DND-41 (cell line): Measurements from ENCODE around the gene FGF18.

ENCODE experiments used
- EZH2 ChIP-seq: IDR thresholded peaks from 3 replicates; pipeline ENCODE4 v1.6.1; 2012; ENCODE audit warnings: borderline replicate concordance, low read depth, mild to moderate bottlenecking, moderate library complexity, low read length, inconsistent platforms; ENCODE audit not compliant: severe bottlenecking
- TF ChIP-seq, protein P1 (sequence below): IDR thresholded peaks from 2 replicates; pipeline ENCODE4 v1.5.1; 2012; ENCODE audit warnings: borderline replicate concordance, low read length, moderate library complexity, mild to moderate bottlenecking; ENCODE audit not compliant: poor library complexity, severe bottlenecking; ENCODE audit errors: extremely low read depth

DNA sequence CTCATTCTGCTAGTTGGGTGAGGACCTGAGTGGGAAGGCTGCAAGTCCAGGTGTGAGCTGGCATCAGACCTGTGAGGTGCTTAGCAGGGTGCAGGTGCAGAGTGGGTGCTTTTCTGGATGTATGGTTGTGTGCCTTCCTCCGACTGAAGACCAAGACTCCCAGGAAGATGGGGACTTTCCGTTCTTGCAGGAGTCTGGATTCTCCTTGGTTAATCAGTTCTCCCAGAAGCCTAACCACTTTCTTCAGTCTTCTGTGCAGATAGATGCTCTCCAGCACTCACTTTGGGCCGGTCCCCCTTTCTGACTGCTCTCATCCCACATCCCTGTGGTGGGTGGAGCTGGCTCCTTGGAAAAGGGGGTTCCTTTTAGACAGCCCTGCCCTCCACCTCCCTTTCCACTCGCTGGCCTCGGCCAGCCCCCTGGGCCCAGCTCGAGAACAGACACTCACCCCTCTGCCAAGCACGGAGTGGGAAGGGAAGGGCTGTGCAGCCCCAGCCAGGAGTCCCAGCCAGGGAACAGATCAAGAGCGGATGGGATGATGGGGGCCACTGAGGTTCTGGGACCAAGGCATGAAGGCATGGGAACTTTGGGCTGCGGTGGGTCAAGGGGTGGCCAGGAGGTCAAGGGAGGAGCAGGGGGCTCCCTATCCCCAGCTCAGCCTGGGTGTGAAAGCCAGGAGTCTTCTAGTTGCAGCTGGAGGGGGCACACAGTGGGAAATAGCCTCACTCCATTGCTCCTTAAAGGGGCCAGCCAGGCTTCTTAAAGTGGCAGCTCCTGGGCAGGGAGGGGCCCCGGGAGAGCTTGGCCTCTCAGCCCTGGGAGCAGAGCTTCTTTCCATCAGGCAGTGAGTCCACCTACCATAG, 62.4 kb downstream of the FGF18 start:
- TF ChIP-seq, protein P1, sequence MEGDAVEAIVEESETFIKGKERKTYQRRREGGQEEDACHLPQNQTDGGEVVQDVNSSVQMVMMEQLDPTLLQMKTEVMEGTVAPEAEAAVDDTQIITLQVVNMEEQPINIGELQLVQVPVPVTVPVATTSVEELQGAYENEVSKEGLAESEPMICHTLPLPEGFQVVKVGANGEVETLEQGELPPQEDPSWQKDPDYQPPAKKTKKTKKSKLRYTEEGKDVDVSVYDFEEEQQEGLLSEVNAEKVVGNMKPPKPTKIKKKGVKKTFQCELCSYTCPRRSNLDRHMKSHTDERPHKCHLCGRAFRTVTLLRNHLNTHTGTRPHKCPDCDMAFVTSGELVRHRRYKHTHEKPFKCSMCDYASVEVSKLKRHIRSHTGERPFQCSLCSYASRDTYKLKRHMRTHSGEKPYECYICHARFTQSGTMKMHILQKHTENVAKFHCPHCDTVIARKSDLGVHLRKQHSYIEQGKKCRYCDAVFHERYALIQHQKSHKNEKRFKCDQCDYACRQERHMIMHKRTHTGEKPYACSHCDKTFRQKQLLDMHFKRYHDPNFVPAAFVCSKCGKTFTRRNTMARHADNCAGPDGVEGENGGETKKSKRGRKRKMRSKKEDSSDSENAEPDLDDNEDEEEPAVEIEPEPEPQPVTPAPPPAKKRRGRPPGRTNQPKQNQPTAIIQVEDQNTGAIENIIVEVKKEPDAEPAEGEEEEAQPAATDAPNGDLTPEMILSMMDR: no peak
- TF ChIP-seq EZH2: no peak
